Spleen (tissue), 11 donors: ENCODE data around the gene P2RX2. TPM values are rescaled to one million over a fixed set of nuclear protein-coding genes. Genes with fewer than 3 reads are reported as not detected.
A peak's percentile ranks its signal among the peaks of the same experiment; 100 is the strongest.

Experiments used
- DNase-seq: peaks from one replicate; pipeline ENCODE4 v3.0.0-alpha.2; 2020
- H3K27ac ChIP-seq, 8 donors: fragments of 200-600 bp; sonication (generic) in 7 of 8; 1 replicate in 4 of 8; 2 replicates in 4 of 8; pipeline versions ENCODE4 v1.5.0 to v1.8.0; 2016 to 2021; ENCODE audit warnings: inconsistent platforms in 4 of 8, mild to moderate bottlenecking in 4 of 8, moderate library complexity in 1 of 8
- H3K27me3 ChIP-seq, 7 donors: fragments of 200-600 bp; sonication (generic) in 6 of 7; replicated peaks in 1 of 7; 1 replicate in 4 of 7; 2 replicates in 3 of 7; pipeline versions ENCODE4 v1.5.0 to v1.8.0; 2016 to 2021; ENCODE audit warnings: inconsistent platforms in 3 of 7, mild to moderate bottlenecking in 1 of 7
- H3K36me3 ChIP-seq, 6 donors: fragments of 200-600 bp; sonication (generic) in 5 of 6; 1 replicate in 4 of 6; 2 replicates in 2 of 6; pipeline versions ENCODE4 v1.5.0 to v1.8.0; 2016 to 2021; ENCODE audit warnings: inconsistent platforms in 2 of 6
- H3K4me1 ChIP-seq, 6 donors: fragments of 200-600 bp; sonication (generic) in 5 of 6; 1 replicate in 3 of 6; 2 replicates in 3 of 6; pipeline versions ENCODE4 v1.5.0 to v1.8.0; 2016 to 2021; ENCODE audit warnings: inconsistent platforms in 3 of 6
- H3K4me3 ChIP-seq, 8 donors: fragments of 200-600 bp; sonication (generic) in 7 of 8; 1 replicate in 4 of 8; 2 replicates in 4 of 8; pipeline versions ENCODE4 v1.5.0 to v1.8.0; 2016 to 2021; ENCODE audit warnings: inconsistent platforms in 4 of 8, mild to moderate bottlenecking in 4 of 8, moderate library complexity in 2 of 8
- H3K9me3 ChIP-seq, 8 donors: fragments of 200-600 bp; sonication (generic) in 7 of 8; 1 replicate in 4 of 8; 2 replicates in 4 of 8; pipeline versions ENCODE4 v1.5.0 to v1.8.0; 2016 to 2021; ENCODE audit warnings: inconsistent platforms in 4 of 8
- POLR2A ChIP-seq, 3 donors: fragments of 450-650 bp; IDR thresholded peaks; one replicate each; pipeline ENCODE4 v1.5.1; 2017; ENCODE audit warnings: antibody characterized with exemption in 3 of 3, mild to moderate bottlenecking in 1 of 3
- POLR2AphosphoS5 ChIP-seq, 3 donors: sonication (generic); formaldehyde crosslinking; IDR thresholded peaks; one replicate each; pipeline ENCODE4 v1.5.1; 2017; ENCODE audit warnings: antibody characterized with exemption in 3 of 3
- WGBS, 5 donors: extraction: QIAGEN DNeasy Blood & Tissue Kit in 3 of 5; methylation state at CpG; one replicate each; pipeline versions ENCODE4 v1.1.5 to v1.1.7; 2013 to 2018; 5-methylcytosine and 5-hydroxymethylcytosine counted together
- intact Hi-C: fragments of 100-400 bp; cut with DNase I; formaldehyde crosslinking; loops from one replicate; pipeline ENCODE4 v1.15.0; 2023; ENCODE audit warnings: low total_unique reads
- polyA plus RNA-seq, 3 donors: library from polyadenylated mRNA; stranded (reverse); fragments of 200-250 nt; gene quantifications; one replicate each; pipeline ENCODE4 v1.2.1, GENCODE V29; 2013
- total RNA-seq, 7 donors: library from RNA; depleted of rRNA in 3 of 7; stranded (reverse); fragments of >200 nt in 3 of 7; fragmentation: NEBNext Ultra II Directional in 4 of 7; extraction: Animal tissue kit (Norgen Biotek cat#: 25700) in 4 of 7; gene quantifications; one replicate each; pipeline versions ENCODE4 v1.1.0 to v1.2.1, GENCODE V29; 2016 to 2021
- TF ChIP-seq, protein P1 (sequence below), 11 experiments: fragments of 200-600 bp in 7 of 11; fragments of 450-650 bp in 4 of 11; sonication (generic) in 4 of 11; IDR thresholded peaks in 8 of 11; conservative IDR thresholded peaks in 3 of 11; 1 replicate in 7 of 11; 2 replicates in 4 of 11; pipeline versions ENCODE4 v1.4.0 to v1.8.0; 2016 to 2021; ENCODE audit warnings: antibody characterized with exemption in 11 of 11, inconsistent platforms in 4 of 11, mild to moderate bottlenecking in 1 of 11
- donor health status: healthy with polysubstance abuse.
- donor health status: DM: no; HTN: no; CAD: no; lungs with moderate emphysema.
- donor health status: DM: no; HTN: no; CAD: no.
- donor health status: Bipolar disorder and iron deficiency.
- donor health status: healthy.
- donor health status: DM: no; HTN: no; CAD: no.
- donor health status: DM: yes; HTN: yes; CAD: no.

P2RX2 gene
- total and polyA plus RNA-seq, 10 donors: 0.77 to 4.5 (median 2.5) TPM

GRCh38 chr12:132606466-132606865 is 12.1 kb upstream of the P2RX2 start:
- WGBS, 5 donors: 67 to 79% (median 67%) methylated on average over 16 of the region's 16 CpGs
- intact Hi-C loops: no loop called here
- no peak overlapping the region for H3K4me3 ChIP-seq
- H3K27ac ChIP-seq: no peak overlapping the region
- DNase-seq: no peak
- H3K9me3 ChIP-seq: peaks cover 0 to 2% (median 0%) of the 10 kb centered on the region in 8 donors
- TF ChIP-seq, protein P1, sequence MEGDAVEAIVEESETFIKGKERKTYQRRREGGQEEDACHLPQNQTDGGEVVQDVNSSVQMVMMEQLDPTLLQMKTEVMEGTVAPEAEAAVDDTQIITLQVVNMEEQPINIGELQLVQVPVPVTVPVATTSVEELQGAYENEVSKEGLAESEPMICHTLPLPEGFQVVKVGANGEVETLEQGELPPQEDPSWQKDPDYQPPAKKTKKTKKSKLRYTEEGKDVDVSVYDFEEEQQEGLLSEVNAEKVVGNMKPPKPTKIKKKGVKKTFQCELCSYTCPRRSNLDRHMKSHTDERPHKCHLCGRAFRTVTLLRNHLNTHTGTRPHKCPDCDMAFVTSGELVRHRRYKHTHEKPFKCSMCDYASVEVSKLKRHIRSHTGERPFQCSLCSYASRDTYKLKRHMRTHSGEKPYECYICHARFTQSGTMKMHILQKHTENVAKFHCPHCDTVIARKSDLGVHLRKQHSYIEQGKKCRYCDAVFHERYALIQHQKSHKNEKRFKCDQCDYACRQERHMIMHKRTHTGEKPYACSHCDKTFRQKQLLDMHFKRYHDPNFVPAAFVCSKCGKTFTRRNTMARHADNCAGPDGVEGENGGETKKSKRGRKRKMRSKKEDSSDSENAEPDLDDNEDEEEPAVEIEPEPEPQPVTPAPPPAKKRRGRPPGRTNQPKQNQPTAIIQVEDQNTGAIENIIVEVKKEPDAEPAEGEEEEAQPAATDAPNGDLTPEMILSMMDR (IDR thresholded peaks at IDR 0.05 in 8 of 11, conservative IDR thresholded peaks at IDR 0.05 in 3 of 11): no peak
- TF ChIP-seq POLR2A (IDR thresholded peaks at IDR 0.05): no peak
- no peak for TF ChIP-seq POLR2AphosphoS5 (IDR thresholded peaks at IDR 0.05)
- H3K4me1 ChIP-seq: peaks cover 0 to 62% (median 38%) of the 10 kb centered on the region in 6 donors
- H3K36me3 ChIP-seq: no peaks in the 10 kb centered on the region
- H3K27me3 ChIP-seq: peaks cover 0 to 93% (median 22%) of the 10 kb centered on the region in 7 donors

DNA sequence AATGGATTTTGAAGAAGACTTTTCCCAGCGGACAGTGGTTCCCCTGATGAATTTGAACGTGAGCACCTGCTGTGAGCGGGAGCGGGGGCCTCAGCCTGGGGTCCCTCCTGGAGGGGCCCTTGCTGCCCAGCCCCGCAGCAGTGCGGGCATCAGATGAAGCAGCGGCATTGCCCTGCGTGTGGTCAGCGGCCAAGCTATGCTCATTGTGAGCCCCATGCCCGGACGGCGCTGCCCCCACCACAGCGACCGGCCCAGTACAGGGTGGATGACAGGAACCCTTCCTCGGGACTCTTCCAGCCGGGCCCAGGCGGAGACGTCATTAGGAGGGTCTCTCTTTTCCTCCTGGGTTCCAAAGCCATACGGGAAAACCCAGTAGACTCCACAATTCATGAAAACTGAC is 11.6 kb upstream of the P2RX2 start:
- Histone ChIP-seq H3K27ac (no peak overlapping the region), H3K27me3 (peaks cover 0 to 95% (median 22%) of the 10 kb centered on the region in 7 donors), H3K9me3 (peaks cover 0 to 7% (median 0%) of the 10 kb centered on the region in 8 donors), H3K4me1 (peaks cover 0 to 58% (median 37%) of the 10 kb centered on the region in 6 donors), H3K4me3 (no peak overlapping the region), H3K36me3 (no peaks in the 10 kb centered on the region)
- TF ChIP-seq, protein P1 (IDR thresholded peaks at IDR 0.05 in 8 of 11, conservative IDR thresholded peaks at IDR 0.05 in 3 of 11): no peak
- no peak for TF ChIP-seq POLR2A (IDR thresholded peaks at IDR 0.05)
- TF ChIP-seq POLR2AphosphoS5 (IDR thresholded peaks at IDR 0.05): no peak
- intact Hi-C loops: no loop called here
- no peak for DNase-seq
- 84 to 91% (median 90%) methylated on average over 17 to 19 of the region's 19 CpGs for WGBS, 5 donors

- intact Hi-C loops: no loop called here
- WGBS, 5 donors: 46 to 58% (median 49%) methylated on average over 24 to 25 of the region's 25 CpGs
- TF ChIP-seq POLR2AphosphoS5 (IDR thresholded peaks at IDR 0.05) (peak; percentile 24 to 55 (median 46)), POLR2A (IDR thresholded peaks at IDR 0.05) (no peak)
- TF ChIP-seq, protein P1 (IDR thresholded peaks at IDR 0.05 in 8 of 11, conservative IDR thresholded peaks at IDR 0.05 in 3 of 11): no peak
- H3K4me3 ChIP-seq: no peak overlapping the region
- no peaks in the 10 kb centered on the region for H3K36me3 ChIP-seq
- H3K27me3 ChIP-seq: peaks cover 0 to 81% (median 22%) of the 10 kb centered on the region in 7 donors
- H3K4me1 ChIP-seq: peaks cover 0 to 44% (median 27%) of the 10 kb centered on the region in 6 donors
- no peak for DNase-seq
- peaks cover 0 to 7% (median 0%) of the 10 kb centered on the region in 8 donors for H3K9me3 ChIP-seq
- H3K27ac ChIP-seq: no peak overlapping the region
These were observed 10.1 kb upstream of the P2RX2 start for GRCh38 chr12:132608231-132609171.
